EL (cell line): ENCODE data around the gene GAGE13.
"Not testable (repeated sequence)": the region's sequence is repeated elsewhere in the genome, so short reads cannot be mapped to it uniquely, and the experiment has no call there.

Experiments
- DNase-seq: peaks from one replicate; pipeline ENCODE4 v3.0.0-alpha.2; 2016

GAGE13 gene

GRCh38 chrX:49331282-49331681, at the start of gene GAGE13:
GAGE13 (plus strand) TSS chrX:49331582; CDS start chrX:49332738, 1,156 bp downstream.
- not testable (repeated sequence) for DNase-seq

GRCh38 chrX:49282647-49283011, 48.8 kb upstream of the GAGE13 start:
- no peak for DNase-seq

- DNase-seq, result no peak
Observed at GRCh38 chrX:49284212-49284611, 47.2 kb upstream of the GAGE13 start.

GRCh38 chrX:49286136-49286535, 45.2 kb upstream of the GAGE13 start:
- no peak for DNase-seq

GRCh38 chrX:49286581-49286980, 44.8 kb upstream of the GAGE13 start:
- DNase-seq, result no peak

GRCh38 chrX:49287665-49288064, 43.7 kb upstream of the GAGE13 start:
- DNase-seq, result no peak

- DNase-seq, result no peak
Observed at GRCh38 chrX:49290215-49290614, 41.2 kb upstream of the GAGE13 start.

- peak; percentile 55 for DNase-seq
Observed at GRCh38 chrX:49291615-49292337, 39.6 kb upstream of the GAGE13 start.

GRCh38 chrX:49292400-49293362, 38.7 kb upstream of the GAGE13 start:
- DNase-seq, result no peak

GRCh38 chrX:49299293-49299692, 32.1 kb upstream of the GAGE13 start:
- DNase-seq, result not testable (repeated sequence)

GRCh38 chrX:49300703-49301102, 30.7 kb upstream of the GAGE13 start:
- no peak for DNase-seq

GRCh38 chrX:49303346-49303745, 28.0 kb upstream of the GAGE13 start, which contains the start of gene GAGE10:
GAGE10 (plus strand) TSS chrX:49303646; CDS start chrX:49304860, 1,214 bp downstream.
- no peak for DNase-seq

GRCh38 chrX:49307775-49308174, 23.6 kb upstream of the GAGE13 start:
- not testable (repeated sequence) for DNase-seq

GRCh38 chrX:49308604-49309269, 22.6 kb upstream of the GAGE13 start:
- peak; percentile 29 for DNase-seq

GRCh38 chrX:49309401-49309981, 21.9 kb upstream of the GAGE13 start:
- peak; percentile 10 for DNase-seq

GRCh38 chrX:49310371-49310770, 21.0 kb upstream of the GAGE13 start:
- no peak for DNase-seq

GRCh38 chrX:49312176-49312575, 19.2 kb upstream of the GAGE13 start:
- DNase-seq, result no peak

GRCh38 chrX:49316085-49316484, 15.3 kb upstream of the GAGE13 start:
- DNase-seq, result no peak

- DNase-seq, result not testable (repeated sequence)
Observed at GRCh38 chrX:49321737-49322136, 9.6 kb upstream of the GAGE13 start, which contains the start of gene GAGE12J. GAGE12J (plus strand) TSS chrX:49322037; CDS start chrX:49323194, 1,157 bp downstream.

- DNase-seq, result not testable (repeated sequence)
Observed at GRCh38 chrX:49322266-49322665, 9.1 kb upstream of the GAGE13 start.

- not testable (repeated sequence) for DNase-seq
Observed at GRCh38 chrX:49323735-49324134, 7.6 kb upstream of the GAGE13 start.

- DNase-seq, result not testable (repeated sequence)
Observed at GRCh38 chrX:49330421-49330820, 961 bp upstream of the GAGE13 start.

- DNase-seq, result not testable (repeated sequence)
Observed at GRCh38 chrX:49331841-49332240, 459 bp downstream of the GAGE13 start.
